NCI-H2081 treated with DMSO at 0.1 percent for 48 hours (cell line): ENCODE data around the gene CACNG5.

ENCODE experiments used
- DNase-seq: peaks from one replicate; lab custom pipeline; 2025; lab: John Stamatoyannopoulos, UW

Gene CACNG5

GRCh38 chr17:66826856-66827255, 8.1 kb upstream of the CACNG5 start:
- no peak for DNase-seq

GRCh38 chr17:66829386-66829864, 5.5 kb upstream of the CACNG5 start:
- DNase-seq, result no peak

- DNase-seq, result no peak
Observed at GRCh38 chr17:66829883-66830282, 5.0 kb upstream of the CACNG5 start.

- no peak for DNase-seq
Observed at GRCh38 chr17:66830451-66830850, 4.5 kb upstream of the CACNG5 start.

GRCh38 chr17:66831383-66832210, 3.3 kb upstream of the CACNG5 start:
- DNase-seq, result no peak

GRCh38 chr17:66833201-66833600, 1.7 kb upstream of the CACNG5 start:
- DNase-seq, result no peak

- no peak for DNase-seq
Observed at GRCh38 chr17:66834426-66834918, 445 bp upstream of the CACNG5 start.

- DNase-seq, result no peak
Observed at GRCh38 chr17:66835476-66835875, 559 bp downstream of the CACNG5 start.

GRCh38 chr17:66836063-66837005, 1.4 kb downstream of the CACNG5 start:
- DNase-seq, result no peak

- no peak for DNase-seq
Observed at GRCh38 chr17:66837226-66837625, 2.3 kb downstream of the CACNG5 start.

GRCh38 chr17:66837885-66838665, 3.2 kb downstream of the CACNG5 start:
- DNase-seq, result no peak

- no peak for DNase-seq
Observed at GRCh38 chr17:66839616-66840015, 4.7 kb downstream of the CACNG5 start.

- DNase-seq, result no peak
Observed at GRCh38 chr17:66840061-66840460, 5.1 kb downstream of the CACNG5 start.

GRCh38 chr17:66841328-66841727, 6.4 kb downstream of the CACNG5 start:
- DNase-seq, result no peak

GRCh38 chr17:66841744-66842143, 6.8 kb downstream of the CACNG5 start:
- no peak for DNase-seq

- no peak for DNase-seq
Observed at GRCh38 chr17:66842505-66842904, 7.6 kb downstream of the CACNG5 start.

GRCh38 chr17:66842959-66843358, 8.0 kb downstream of the CACNG5 start:
- no peak for DNase-seq

GRCh38 chr17:66843627-66844026, 8.7 kb downstream of the CACNG5 start:
- DNase-seq, result no peak

GRCh38 chr17:66847704-66848103, 12.8 kb downstream of the CACNG5 start:
- no peak for DNase-seq

- DNase-seq, result no peak
Observed at GRCh38 chr17:66848496-66848895, 13.6 kb downstream of the CACNG5 start.

- DNase-seq, result no peak
Observed at GRCh38 chr17:66849032-66849655, 14.2 kb downstream of the CACNG5 start.
